ENCODE results near the gene ADD2.
"Not testable (repeated sequence)": the region's sequence is repeated elsewhere in the genome, so short reads cannot be mapped to it uniquely, and the experiment has no call there.

ADD2 gene

DNA sequence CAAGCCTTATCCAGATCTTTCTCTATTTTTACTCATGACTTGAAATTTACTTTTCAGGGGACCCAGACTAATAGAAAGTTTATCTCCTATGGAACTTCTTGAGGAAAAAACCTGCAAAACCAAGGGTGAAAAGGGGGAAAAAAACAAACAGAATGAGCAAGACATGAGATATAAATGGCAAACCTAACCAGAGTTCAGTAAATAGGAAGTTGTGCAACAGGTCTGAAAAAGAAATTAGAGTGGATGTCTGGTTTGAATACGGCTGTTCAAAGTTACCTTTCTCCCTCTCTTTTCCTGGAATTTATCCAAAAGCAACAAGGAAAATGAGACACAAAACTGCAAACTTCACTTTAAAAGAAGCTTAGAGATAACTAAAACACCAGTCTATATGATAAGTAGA is 135.6 kb downstream of the ADD2 start:
- Mint-ChIP-seq H3K4me1 (ENCODE audit: low read depth) (no peaks in the 10 kb centered on the region), H3K4me3 (no peak overlapping the region), H3K36me3 (ENCODE audit: low read depth) (no peaks in the 10 kb centered on the region), H3K27ac (no peak overlapping the region), H3K9me3 (no peaks in the 10 kb centered on the region), H3K27me3 (ENCODE audit: low read depth) (peaks cover 31% of the 10 kb centered on the region)

DNA sequence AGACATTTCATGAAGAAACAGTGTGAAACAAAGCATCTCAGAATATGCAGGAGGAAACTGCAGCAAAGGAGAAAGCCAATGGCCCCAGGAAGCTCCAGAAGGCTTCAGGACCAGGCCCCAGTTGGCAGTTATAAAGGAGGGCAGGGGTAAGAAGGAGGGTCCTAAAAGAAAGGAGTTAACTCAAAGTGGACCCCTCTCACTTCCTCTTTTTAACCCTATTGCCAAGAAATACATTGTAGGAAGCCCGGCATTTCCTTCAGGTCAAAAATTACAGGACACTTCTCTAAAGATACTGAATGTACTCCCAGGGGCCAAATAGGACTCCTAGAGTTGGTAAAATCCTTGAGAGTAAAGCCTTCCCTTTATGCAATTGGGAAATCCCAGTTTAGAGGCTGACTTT is 137.2 kb downstream of the ADD2 start:
- no peaks in the 10 kb centered on the region for H3K36me3 Mint-ChIP-seq (ENCODE audit: low read depth)
- H3K9me3 Mint-ChIP-seq = no peaks in the 10 kb centered on the region
- H3K27me3 Mint-ChIP-seq (ENCODE audit: low read depth) = peaks cover 32% of the 10 kb centered on the region
- H3K4me3 Mint-ChIP-seq = no peak overlapping the region
- H3K4me1 Mint-ChIP-seq (ENCODE audit: low read depth) = no peaks in the 10 kb centered on the region
- H3K27ac Mint-ChIP-seq = no peak overlapping the region

DNA sequence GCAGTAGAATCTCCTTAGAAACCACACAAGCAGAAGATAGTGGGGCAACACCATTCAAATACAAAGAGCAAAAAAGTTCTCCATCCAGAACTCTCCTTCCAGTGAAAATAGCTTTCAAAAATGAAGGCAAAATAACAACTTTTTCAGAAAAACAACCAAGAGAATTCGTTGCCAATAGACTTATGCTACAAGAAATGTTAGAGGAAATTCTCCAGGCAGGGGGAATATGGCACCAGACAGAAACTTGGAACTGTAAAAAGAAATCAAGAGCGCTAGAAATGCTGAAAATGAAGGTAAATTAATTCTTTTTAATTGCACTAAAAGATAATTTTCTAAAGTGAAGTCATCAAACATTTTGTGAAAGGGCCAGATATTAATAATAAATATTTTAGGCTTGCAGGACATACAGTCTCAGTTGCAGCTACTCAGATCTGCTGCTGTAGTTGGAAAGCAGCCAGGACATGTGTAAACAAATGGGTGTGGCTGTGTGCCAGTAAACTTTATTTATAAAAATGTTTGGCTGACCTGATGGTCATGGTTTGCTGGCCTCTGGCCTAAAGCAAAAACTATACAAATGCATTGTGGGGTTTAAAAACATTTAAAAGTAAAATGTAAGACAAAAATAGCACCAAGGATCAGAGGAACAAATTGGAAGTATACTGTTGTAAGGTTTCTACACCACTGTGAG is 140.6 kb downstream of the ADD2 start:
- no peaks in the 10 kb centered on the region for H3K9me3 Mint-ChIP-seq
- no peaks in the 10 kb centered on the region for H3K36me3 Mint-ChIP-seq (ENCODE audit: low read depth)
- no peak overlapping the region for H3K4me3 Mint-ChIP-seq
- H3K27ac Mint-ChIP-seq = no peak overlapping the region
- H3K27me3 Mint-ChIP-seq (ENCODE audit: low read depth) = peaks cover 32% of the 10 kb centered on the region
- no peaks in the 10 kb centered on the region for H3K4me1 Mint-ChIP-seq (ENCODE audit: low read depth)

DNA sequence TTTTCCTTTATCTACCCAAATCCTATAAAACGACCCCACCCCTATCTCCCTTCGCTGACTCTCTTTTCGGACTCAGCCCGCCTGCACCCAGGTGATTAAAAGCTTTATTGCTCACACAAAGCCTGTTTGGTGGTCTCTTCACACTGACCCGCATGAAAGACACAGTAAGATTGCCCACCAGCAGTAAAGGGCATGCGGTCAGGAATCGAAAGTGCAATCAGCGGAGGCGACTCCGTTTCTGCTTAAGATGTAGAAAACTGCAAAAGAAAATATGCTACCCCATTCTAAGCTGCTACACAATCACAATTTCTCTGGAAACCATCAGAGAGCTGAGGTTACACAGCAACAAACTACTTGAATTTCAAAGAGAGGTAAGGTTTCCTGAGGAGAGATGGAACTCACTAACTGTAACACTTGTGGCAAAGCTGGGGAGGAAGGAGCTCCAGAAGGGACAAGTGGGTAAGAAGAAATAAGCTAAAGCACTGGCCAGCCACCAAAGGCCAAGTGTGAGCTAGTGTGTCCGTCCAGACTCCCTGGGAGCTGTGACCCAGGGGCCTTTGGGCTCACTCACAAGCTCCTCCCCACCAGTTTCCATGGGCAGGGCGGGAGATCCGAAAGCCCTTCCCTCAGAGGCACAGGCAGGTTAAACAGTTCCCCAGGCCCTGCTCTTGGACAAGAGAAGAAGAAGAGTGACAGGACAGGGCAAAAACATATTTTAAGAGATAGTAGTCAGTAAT is 141.6 kb downstream of the ADD2 start:
- Mint-ChIP-seq H3K36me3 (ENCODE audit: low read depth) (no peaks in the 10 kb centered on the region), H3K9me3 (no peaks in the 10 kb centered on the region), H3K27ac (no peak overlapping the region), H3K27me3 (ENCODE audit: low read depth) (peaks cover 35% of the 10 kb centered on the region), H3K4me1 (ENCODE audit: low read depth) (no peaks in the 10 kb centered on the region), H3K4me3 (no peak overlapping the region)

DNA sequence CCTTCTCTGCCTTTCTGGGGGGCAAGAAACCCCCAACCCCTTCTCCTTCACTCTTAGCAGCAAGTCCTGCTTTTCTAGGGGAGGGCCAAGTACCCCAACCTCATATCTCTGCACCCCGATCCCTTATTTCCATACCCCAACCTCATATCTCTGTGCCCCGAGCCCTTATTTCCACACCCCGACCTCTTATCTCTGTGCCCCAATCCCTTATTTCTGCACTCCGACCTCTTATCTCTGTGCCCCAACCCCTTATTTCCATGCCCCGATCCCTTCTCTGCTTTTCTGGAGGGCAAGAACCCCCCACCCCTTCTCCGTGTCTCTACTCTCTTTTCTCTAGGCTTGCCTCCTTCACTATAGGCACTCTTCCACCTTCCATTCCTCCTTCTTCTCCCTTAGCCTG is 146.5 kb downstream of the ADD2 start:
- H3K4me3 Mint-ChIP-seq; H3K27ac Mint-ChIP-seq; H3K36me3 Mint-ChIP-seq (ENCODE audit: low read depth); H3K9me3 Mint-ChIP-seq; H3K4me1 Mint-ChIP-seq (ENCODE audit: low read depth): not testable (repeated sequence)
- peaks cover 25% of the 10 kb centered on the region for H3K27me3 Mint-ChIP-seq (ENCODE audit: low read depth)

DNA sequence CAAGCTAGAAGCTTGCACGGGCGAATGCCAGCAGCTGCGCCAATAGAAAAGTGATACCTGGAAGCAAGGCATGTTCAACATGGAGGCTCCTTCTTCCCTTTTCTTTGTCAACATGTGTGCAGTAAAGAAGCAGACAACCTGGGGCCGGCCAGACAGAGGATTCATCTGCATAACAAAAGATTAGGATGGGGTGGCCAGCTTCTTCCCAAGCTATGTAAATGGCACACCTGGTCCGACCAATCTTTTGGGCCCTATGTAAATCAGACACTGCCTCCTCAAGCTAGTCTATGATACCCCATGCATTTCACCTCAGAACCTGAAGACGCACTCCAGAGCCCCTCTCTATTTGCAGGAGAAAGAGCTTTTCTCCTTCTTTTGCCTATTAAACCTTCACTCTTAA is 148.0 kb downstream of the ADD2 start:
- H3K27ac Mint-ChIP-seq = no peak overlapping the region
- H3K9me3 Mint-ChIP-seq = no peaks in the 10 kb centered on the region

DNA sequence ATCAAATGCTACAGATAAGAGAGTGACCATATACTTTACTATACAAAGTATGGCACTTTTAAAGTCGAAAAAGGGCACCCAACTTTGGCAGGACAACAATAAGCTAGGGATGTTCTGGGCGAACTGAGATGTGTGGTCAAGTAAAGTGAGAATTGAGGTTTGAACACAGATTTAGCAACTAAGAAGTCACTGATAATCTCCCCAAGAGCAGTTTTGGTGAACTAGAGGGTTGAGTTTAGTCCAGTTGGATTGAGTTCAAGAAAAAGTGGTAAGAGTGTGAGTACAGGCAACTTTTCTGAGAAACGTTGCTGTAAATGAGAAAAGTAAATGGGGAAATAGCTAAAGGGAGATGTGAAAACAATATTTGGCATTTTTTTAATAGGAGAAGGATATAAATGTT is 148.8 kb downstream of the ADD2 start:
- H3K4me3 Mint-ChIP-seq = no peak overlapping the region
- no peak overlapping the region for H3K27ac Mint-ChIP-seq
- H3K4me1 Mint-ChIP-seq (ENCODE audit: low read depth) = peaks cover 5% of the 10 kb centered on the region
- no peaks in the 10 kb centered on the region for H3K36me3 Mint-ChIP-seq (ENCODE audit: low read depth)
- H3K9me3 Mint-ChIP-seq = no peaks in the 10 kb centered on the region
- peaks cover 20% of the 10 kb centered on the region for H3K27me3 Mint-ChIP-seq (ENCODE audit: low read depth)

More for the DNA sequence above, 148.0 kb downstream of the ADD2 start:
- Mint-ChIP-seq H3K27me3 (ENCODE audit: low read depth) (peaks cover 20% of the 10 kb centered on the region), H3K36me3 (ENCODE audit: low read depth) (no peaks in the 10 kb centered on the region), H3K4me3 (no peak overlapping the region), H3K4me1 (ENCODE audit: low read depth) (peaks cover 5% of the 10 kb centered on the region)

DNA sequence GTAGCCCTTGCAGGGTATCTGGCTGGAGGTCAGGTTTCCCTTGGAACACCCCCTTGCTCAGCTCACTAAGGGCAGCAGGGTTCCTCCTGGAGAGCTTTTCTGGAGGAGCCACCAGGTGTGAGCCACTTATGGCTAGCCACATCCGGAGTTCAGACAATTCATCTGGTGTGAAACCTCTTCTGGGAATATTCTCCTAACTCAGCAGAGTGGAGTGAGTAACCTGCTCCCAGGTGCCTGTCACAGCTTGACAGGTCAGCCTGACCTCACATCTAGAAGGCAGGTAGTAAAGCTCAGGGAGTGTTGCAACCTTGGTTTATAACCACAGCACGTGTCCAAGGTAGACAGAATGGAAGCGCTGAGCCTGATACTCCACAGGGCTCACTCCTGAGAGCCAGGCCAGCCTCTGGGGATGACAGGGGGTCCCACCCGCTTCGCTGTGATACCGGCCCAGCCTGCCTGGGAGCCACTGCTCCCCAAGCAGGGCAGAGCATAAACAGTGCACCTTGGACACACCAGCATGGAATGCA is 151.8 kb downstream of the ADD2 start:
- Mint-ChIP-seq H3K9me3 (no peaks in the 10 kb centered on the region), H3K27ac (no peak overlapping the region), H3K36me3 (ENCODE audit: low read depth) (no peaks in the 10 kb centered on the region), H3K4me1 (ENCODE audit: low read depth) (peaks cover 5% of the 10 kb centered on the region), H3K27me3 (ENCODE audit: low read depth) (peaks cover 12% of the 10 kb centered on the region), H3K4me3 (no peak overlapping the region)

DNA sequence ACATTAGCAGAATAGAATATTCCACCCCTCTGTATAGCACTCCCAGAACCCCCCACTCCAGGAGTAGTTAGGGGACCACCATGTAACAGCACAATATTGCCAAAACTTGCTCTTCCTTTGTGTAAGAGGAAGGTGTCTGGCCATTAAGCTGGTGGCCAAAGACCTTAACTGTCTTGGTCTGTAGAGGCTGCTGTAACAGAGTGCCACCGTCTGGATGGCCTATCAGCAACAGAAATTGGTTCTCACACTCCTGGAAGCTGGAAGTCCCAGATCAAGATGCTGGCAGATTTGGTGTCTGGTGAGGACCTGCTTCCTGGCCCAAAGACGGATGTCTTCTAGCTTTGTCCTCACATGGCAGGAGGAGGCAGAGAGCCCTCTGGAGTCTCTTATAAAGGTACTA is 152.8 kb downstream of the ADD2 start:
- no peaks in the 10 kb centered on the region for H3K9me3 Mint-ChIP-seq
- H3K36me3 Mint-ChIP-seq (ENCODE audit: low read depth) = no peaks in the 10 kb centered on the region
- H3K4me1 Mint-ChIP-seq (ENCODE audit: low read depth) = peaks cover 5% of the 10 kb centered on the region
- H3K27me3 Mint-ChIP-seq (ENCODE audit: low read depth) = peaks cover 7% of the 10 kb centered on the region
- no peak overlapping the region for H3K4me3 Mint-ChIP-seq
- no peak overlapping the region for H3K27ac Mint-ChIP-seq

DNA sequence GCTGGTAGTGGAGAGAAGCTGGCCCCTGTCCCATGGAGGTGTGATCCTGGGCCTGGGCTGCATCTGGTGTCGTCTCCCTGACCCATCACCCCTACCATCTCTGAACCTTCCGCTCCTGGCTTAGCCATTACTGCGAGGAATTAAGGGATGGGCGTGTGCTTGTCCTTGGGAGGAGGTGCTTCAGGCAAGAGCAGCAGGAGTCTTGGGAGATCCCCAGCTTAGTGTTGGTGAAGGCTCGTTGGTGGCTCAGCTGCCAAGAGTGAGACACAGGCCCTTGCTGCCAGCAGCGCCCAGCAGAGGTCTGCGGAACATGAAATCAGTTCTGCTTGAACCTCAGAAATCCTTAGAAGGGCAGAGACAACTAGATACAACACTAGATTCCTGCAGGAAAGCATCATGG is 154.5 kb downstream of the ADD2 start:
- H3K27me3 Mint-ChIP-seq (ENCODE audit: low read depth) = no peaks in the 10 kb centered on the region
- H3K27ac Mint-ChIP-seq = no peak overlapping the region
- H3K36me3 Mint-ChIP-seq (ENCODE audit: low read depth) = no peaks in the 10 kb centered on the region
- no peaks in the 10 kb centered on the region for H3K4me1 Mint-ChIP-seq (ENCODE audit: low read depth)
- H3K9me3 Mint-ChIP-seq = no peaks in the 10 kb centered on the region
- no peak overlapping the region for H3K4me3 Mint-ChIP-seq

DNA sequence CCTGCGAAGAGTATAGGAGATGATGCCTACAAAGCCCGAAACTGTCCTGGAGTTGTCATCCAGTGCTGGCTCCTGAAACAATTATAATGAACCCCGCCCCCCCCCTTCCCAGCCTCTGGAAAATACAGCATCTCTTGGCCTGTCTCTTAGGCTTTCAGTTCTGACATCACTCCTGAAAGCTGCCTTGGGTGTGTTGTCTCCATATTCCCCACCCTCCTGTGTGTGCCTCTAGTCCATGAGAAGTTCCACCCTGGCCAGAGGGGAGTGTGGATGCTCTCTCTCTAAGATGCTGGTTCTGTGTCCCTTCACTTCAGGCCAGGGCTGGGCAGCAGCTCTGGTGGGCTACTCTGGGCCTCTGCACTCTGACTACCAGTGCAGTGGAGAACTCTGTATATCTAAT is 155.4 kb downstream of the ADD2 start:
- no peaks in the 10 kb centered on the region for H3K4me1 Mint-ChIP-seq (ENCODE audit: low read depth)
- no peaks in the 10 kb centered on the region for H3K9me3 Mint-ChIP-seq
- H3K4me3 Mint-ChIP-seq = no peak overlapping the region
- no peaks in the 10 kb centered on the region for H3K27me3 Mint-ChIP-seq (ENCODE audit: low read depth)
- no peak overlapping the region for H3K27ac Mint-ChIP-seq
- no peaks in the 10 kb centered on the region for H3K36me3 Mint-ChIP-seq (ENCODE audit: low read depth)

DNA sequence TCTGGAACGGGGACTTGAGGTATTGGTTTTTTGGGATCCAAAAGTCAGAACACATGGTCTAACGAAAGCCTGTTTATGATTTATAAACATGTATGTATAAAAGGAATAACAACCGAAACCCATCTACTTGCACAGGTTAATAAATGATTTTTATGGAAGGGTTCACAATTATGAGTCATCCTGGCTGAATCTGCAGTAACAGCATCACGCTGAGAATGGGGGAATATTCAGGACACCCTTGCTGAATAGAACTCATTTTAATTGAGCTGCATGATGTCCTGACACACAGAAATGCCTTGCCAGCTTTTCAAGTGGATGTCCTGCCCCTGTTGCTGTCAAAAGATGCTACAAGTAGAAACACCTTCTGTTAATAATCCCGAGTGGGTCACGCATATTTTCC is 159.6 kb downstream of the ADD2 start:
- Mint-ChIP-seq H3K4me1 (ENCODE audit: low read depth) (no peaks in the 10 kb centered on the region), H3K27ac (no peak overlapping the region), H3K9me3 (no peaks in the 10 kb centered on the region), H3K36me3 (ENCODE audit: low read depth) (no peaks in the 10 kb centered on the region), H3K4me3 (no peak overlapping the region), H3K27me3 (ENCODE audit: low read depth) (peaks cover 11% of the 10 kb centered on the region)

DNA sequence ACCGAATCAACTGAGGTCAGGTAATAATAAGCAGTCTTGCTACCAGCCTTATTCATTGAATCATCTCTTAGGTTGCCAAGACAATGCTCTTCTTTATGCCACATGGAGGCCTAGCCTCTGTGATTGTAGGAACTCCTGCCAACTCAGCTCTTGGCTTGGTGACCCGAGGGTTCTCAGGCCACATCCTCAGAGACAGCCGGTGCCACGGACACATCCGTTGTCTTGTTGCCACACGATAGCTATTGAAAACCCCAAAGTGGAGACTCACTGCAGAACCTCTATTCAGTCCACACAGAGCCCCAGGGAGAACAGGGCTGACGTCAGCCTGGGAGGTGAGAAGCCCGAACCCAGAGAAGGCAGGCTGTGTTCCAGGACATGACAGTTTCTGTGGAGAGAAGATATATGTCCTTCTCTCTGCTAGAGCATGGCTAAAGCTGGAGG is 160.9 kb downstream of the ADD2 start:
- Mint-ChIP-seq H3K27ac (no peak overlapping the region), H3K4me1 (ENCODE audit: low read depth) (no peaks in the 10 kb centered on the region), H3K27me3 (ENCODE audit: low read depth) (peaks cover 22% of the 10 kb centered on the region), H3K4me3 (no peak overlapping the region), H3K36me3 (ENCODE audit: low read depth) (no peaks in the 10 kb centered on the region), H3K9me3 (no peaks in the 10 kb centered on the region)
